MM.1S (cell line): ENCODE data around the gene SCAF4.

Source experiments
- EZH2 ChIP-seq: fragments of 300-600 bp; sonication (generic); optimal IDR thresholded peaks from 2 replicates; pipeline ENCODE3; 2017; ENCODE audit warnings: low read depth, mild to moderate bottlenecking, antibody characterized with exemption, low read length, mixed read lengths
- EZH2phosphoT487 ChIP-seq: fragments of 300-600 bp; sonication (generic); IDR thresholded peaks from 2 replicates; pipeline ENCODE4 v1.6.1; 2018; ENCODE audit warnings: antibody characterized with exemption, low read length
- TF ChIP-seq, protein P1 (sequence below): fragments of 300-600 bp; sonication (generic); IDR thresholded peaks from 2 replicates; pipeline ENCODE4 v1.5.1; 2016; ENCODE audit warnings: antibody characterized with exemption, low read length, mixed read lengths

- TF ChIP-seq, protein P1, sequence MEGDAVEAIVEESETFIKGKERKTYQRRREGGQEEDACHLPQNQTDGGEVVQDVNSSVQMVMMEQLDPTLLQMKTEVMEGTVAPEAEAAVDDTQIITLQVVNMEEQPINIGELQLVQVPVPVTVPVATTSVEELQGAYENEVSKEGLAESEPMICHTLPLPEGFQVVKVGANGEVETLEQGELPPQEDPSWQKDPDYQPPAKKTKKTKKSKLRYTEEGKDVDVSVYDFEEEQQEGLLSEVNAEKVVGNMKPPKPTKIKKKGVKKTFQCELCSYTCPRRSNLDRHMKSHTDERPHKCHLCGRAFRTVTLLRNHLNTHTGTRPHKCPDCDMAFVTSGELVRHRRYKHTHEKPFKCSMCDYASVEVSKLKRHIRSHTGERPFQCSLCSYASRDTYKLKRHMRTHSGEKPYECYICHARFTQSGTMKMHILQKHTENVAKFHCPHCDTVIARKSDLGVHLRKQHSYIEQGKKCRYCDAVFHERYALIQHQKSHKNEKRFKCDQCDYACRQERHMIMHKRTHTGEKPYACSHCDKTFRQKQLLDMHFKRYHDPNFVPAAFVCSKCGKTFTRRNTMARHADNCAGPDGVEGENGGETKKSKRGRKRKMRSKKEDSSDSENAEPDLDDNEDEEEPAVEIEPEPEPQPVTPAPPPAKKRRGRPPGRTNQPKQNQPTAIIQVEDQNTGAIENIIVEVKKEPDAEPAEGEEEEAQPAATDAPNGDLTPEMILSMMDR, result no peak
- no peak for TF ChIP-seq EZH2
- TF ChIP-seq EZH2phosphoT487, result no peak
These were observed 17.8 kb downstream of the SCAF4 start for GRCh38 chr21:31713973-31714740.
